Keratinocyte (primary cell): Measurements from ENCODE around the gene CUZD1. TPM values are rescaled to one million over a fixed set of nuclear protein-coding genes. Genes with fewer than 3 reads are reported as not detected.

Experiments
- DNase-seq: peaks from one replicate; pipeline ENCODE4 v3.0.0-alpha.2; 2011; ENCODE audit warnings: low read depth, missing footprints, low spot score
- FAIRE-seq: peaks from 2 replicates; lab custom pipeline; 2011; peaks lifted over from hg19 to GRCh38; lab: Jason Lieb, UNC
- H2AFZ ChIP-seq: 2 replicates; pipeline ENCODE4 v1.6.0; 2012; ENCODE audit warnings: low read length, control low read depth, inconsistent platforms; ENCODE audit not compliant: control insufficient read depth
- H3K27ac ChIP-seq: 2 replicates; pipeline ENCODE4 v1.5.1; 2011; ENCODE audit warnings: low read length; ENCODE audit not compliant: control insufficient read depth, insufficient read depth
- H3K27me3 ChIP-seq: 3 replicates; pipeline ENCODE4 v1.6.0; 2011; ENCODE audit warnings: low read length; ENCODE audit not compliant: control insufficient read depth, insufficient read depth; ENCODE audit errors: extremely low read depth
- H3K36me3 ChIP-seq, 2 experiments: 2 replicates in 1 of 2; 3 replicates in 1 of 2; pipeline ENCODE4 v1.5.1; 2011; ENCODE audit warnings: low read length in 2 of 2, mild to moderate bottlenecking in 1 of 2; ENCODE audit not compliant: control insufficient read depth in 2 of 2, insufficient read depth in 2 of 2; ENCODE audit errors: extremely low read depth in 1 of 2
- H3K4me1 ChIP-seq: 3 replicates; pipeline ENCODE4 v1.5.1; 2011; ENCODE audit warnings: low read length; ENCODE audit not compliant: control insufficient read depth, insufficient read depth; ENCODE audit errors: extremely low read depth
- H3K4me2 ChIP-seq: 3 replicates; pipeline ENCODE4 v1.6.0; 2011; ENCODE audit warnings: low read depth, low read length; ENCODE audit not compliant: control insufficient read depth, insufficient read depth; ENCODE audit errors: extremely low read depth
- H3K4me3 ChIP-seq, 3 experiments: fragments of 200-600 bp in 1 of 3; sonication (generic) in 1 of 3; 2 replicates in 2 of 3; 3 replicates in 1 of 3; pipeline ENCODE4 v1.5.1; 2011 to 2016; ENCODE audit warnings: low read length in 3 of 3, mild to moderate bottlenecking in 3 of 3, control low read depth in 2 of 3, inconsistent platforms in 1 of 3, low read depth in 1 of 3, mixed read lengths in 1 of 3, mixed run types in 1 of 3, moderate library complexity in 1 of 3; ENCODE audit not compliant: control insufficient read depth in 2 of 3, insufficient read depth in 2 of 3; ENCODE audit errors: extremely low read depth in 1 of 3
- H3K79me2 ChIP-seq: 2 replicates; pipeline ENCODE4 v1.6.0; 2012; ENCODE audit warnings: low read length; ENCODE audit not compliant: control insufficient read depth, insufficient read depth
- H3K9ac ChIP-seq: 3 replicates; pipeline ENCODE4 v1.6.0; 2011; ENCODE audit warnings: low read length; ENCODE audit not compliant: control insufficient read depth, insufficient read depth; ENCODE audit errors: extremely low read depth
- H3K9me1 ChIP-seq: 3 replicates; pipeline ENCODE4 v1.6.0; 2011; ENCODE audit warnings: low read length; ENCODE audit not compliant: control insufficient read depth, insufficient read depth; ENCODE audit errors: extremely low read depth
- H3K9me3 ChIP-seq: 2 replicates; pipeline ENCODE4 v1.5.1; 2012; ENCODE audit warnings: low read depth, low read length; ENCODE audit not compliant: control insufficient read depth
- H4K20me1 ChIP-seq: 3 replicates; pipeline ENCODE4 v1.6.0; 2011; ENCODE audit warnings: low read length; ENCODE audit not compliant: control insufficient read depth, insufficient read depth; ENCODE audit errors: extremely low read depth
- CTCF ChIP-seq, 3 experiments: IDR thresholded peaks in 1 of 3; conservative IDR thresholded peaks in 1 of 3; optimal IDR thresholded peaks in 1 of 3; 2 replicates in 2 of 3; 3 replicates in 1 of 3; pipeline versions ENCODE3 to v1.5.1; 2011; ENCODE audit warnings: low read length in 3 of 3, mild to moderate bottlenecking in 3 of 3, moderate library complexity in 2 of 3, control low read depth in 1 of 3, inconsistent platforms in 1 of 3; ENCODE audit not compliant: insufficient read depth in 2 of 3; ENCODE audit errors: extremely low read depth in 1 of 3
- EZH2 ChIP-seq: IDR thresholded peaks from one replicate; pipeline ENCODE4 v1.6.1; 2012; ENCODE audit warnings: inconsistent platforms, mild to moderate bottlenecking, low read length, moderate library complexity
- dilution Hi-C: fragments of 300-500 bp; cut with MboI; formaldehyde crosslinking; loops from one replicate; pipeline ENCODE4 v1.7.0; 2020; ENCODE audit warnings: low sequenced_read_pairs; ENCODE audit not compliant: extremely low pct_ligation_motif_present
- polyA plus RNA-seq, 5 experiments: library from polyadenylated mRNA; depleted of rRNA in 3 of 5; stranded (reverse) in 3 of 5; stranded (forward) in 1 of 5; unstranded in 1 of 5; fragments of >200 nt; gene quantifications; 1 replicate in 1 of 5; 2 replicates in 3 of 5; 3 replicates in 1 of 5; pipeline versions ENCODE4 v1.2.1 to v1.2.3, GENCODE V29; 2011 to 2012; ENCODE audit warnings: missing spikeins in 2 of 5, low read depth in 1 of 5, low replicate concordance in 1 of 5

The CUZD1 gene
- polyA plus RNA-seq, 1 donor (not counting 4 experiments of a cell fraction or from before 2014, with no cell fraction given): 0.93 TPM

DNA sequence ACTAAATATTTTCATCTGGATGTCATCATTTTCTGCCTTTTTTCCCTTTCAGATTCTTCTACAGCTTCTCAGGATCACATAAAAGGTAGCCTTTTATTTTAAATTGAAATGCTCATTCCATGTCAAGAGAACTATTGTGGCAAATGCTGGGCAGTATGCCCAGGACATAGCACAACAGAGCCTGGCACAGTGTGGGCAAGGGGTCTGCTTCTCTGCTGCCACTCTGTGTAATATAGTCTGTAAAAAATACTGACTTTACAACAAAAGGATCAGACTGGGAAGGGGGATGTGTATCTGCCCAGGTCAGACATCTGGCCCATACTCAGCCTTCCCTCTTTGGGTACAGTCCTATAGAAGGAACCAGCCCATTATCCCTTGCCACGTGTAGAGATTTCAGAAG lies 62.7 kb downstream of the CUZD1 start:
- Histone ChIP-seq H3K9me1 (no peaks in the 10 kb centered on the region), H2AFZ (no peak overlapping the region), H3K4me3 (no peak overlapping the region), H3K4me1 (peaks cover 7% of the 10 kb centered on the region), H3K9ac (no peak overlapping the region), H3K27ac (no peak overlapping the region), H3K9me3 (no peaks in the 10 kb centered on the region), H4K20me1 (no peaks in the 10 kb centered on the region), H3K27me3 (peaks cover under 1% of the 10 kb centered on the region), H3K36me3 (no peaks in the 10 kb centered on the region), H3K79me2 (no peaks in the 10 kb centered on the region), H3K4me2 (no peak overlapping the region)
- dilution Hi-C loops: no loop called here
- no peak for TF ChIP-seq EZH2
- TF ChIP-seq CTCF (optimal IDR thresholded peaks at IDR 0.05 in 1 of 3, IDR thresholded peaks at IDR 0.05 in 1 of 3, conservative IDR thresholded peaks at IDR 0.05 in 1 of 3; ENCODE audit: extremely low read depth in 1 of 3, insufficient read depth in 2 of 3, low read length in 3 of 3): no peak
- FAIRE-seq: no peak
- no peak for DNase-seq

Other genes with a start within 250 kb of the CUZD1 start
- gene C10orf120, start 146.0 kb downstream of the CUZD1 start, polyA plus RNA-seq: not detected in 3 replicates
- gene FAM24B, start 33.7 kb upstream of the CUZD1 start, polyA plus RNA-seq: 2.7 to 4.5 TPM (median 3.8 TPM) in 3 replicates
- gene FAM24A, start 64.8 kb upstream of the CUZD1 start, polyA plus RNA-seq: not detected in 3 replicates
- 4.5 to 8.4 TPM (median 5.2 TPM) in 3 replicates for gene C10orf88, start 108.4 kb upstream of the CUZD1 start, polyA plus RNA-seq
- gene PSTK, start 134.5 kb upstream of the CUZD1 start, polyA plus RNA-seq: 4.1 to 5.6 TPM (median 4.2 TPM) in 3 replicates
- gene IKZF5, start 162.9 kb upstream of the CUZD1 start, polyA plus RNA-seq: 4.6 to 6.5 TPM (median 6.0 TPM) in 3 replicates
- gene ACADSB, start 163.1 kb upstream of the CUZD1 start, polyA plus RNA-seq: 5.0 to 10.1 TPM (median 6.0 TPM) in 3 replicates